ENCODE measurements around the gene OPHN1. TPM values are rescaled to one million over a fixed set of nuclear protein-coding genes. Genes with fewer than 3 reads are reported as not detected.

OPHN1 gene
- total and polyA plus RNA-seq, 2 donors (not counting 1 experiment from before 2014, with no cell fraction given) = 2.9 to 8.3 TPM

DNA sequence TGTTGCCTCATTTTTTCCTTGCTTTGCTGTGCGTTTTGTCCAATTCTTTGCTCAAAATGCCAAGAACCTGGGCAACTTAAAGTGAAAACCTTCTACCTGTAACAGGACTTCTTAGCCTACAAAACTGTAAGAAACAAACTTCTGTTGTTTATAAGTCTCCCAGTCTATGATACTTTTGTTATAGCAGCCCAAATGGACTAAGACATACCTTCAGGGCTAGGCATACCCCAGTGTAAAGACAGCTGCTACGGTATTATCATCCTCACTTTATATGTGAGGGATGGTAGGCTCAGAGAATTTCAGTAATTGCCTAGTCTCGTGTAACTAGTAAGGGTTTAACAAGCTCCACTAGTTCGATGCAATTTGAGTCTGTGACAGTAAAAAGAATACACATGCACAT is 6.0 kb upstream of the OPHN1 start:
- no peaks in the 10 kb centered on the region for H3K9me3 ChIP-seq (ENCODE audit: control insufficient read depth, insufficient read depth, low read depth, low read length)
- H2AFZ ChIP-seq (ENCODE audit: low read length) = no peak overlapping the region
- no peak overlapping the region for H3K4me3 ChIP-seq (replicated peaks in 1 of 4; ENCODE audit: control extremely low read depth in 1 of 4, insufficient read depth in 1 of 4, low read depth in 3 of 4, low read length in 4 of 4)
- H3K4me2 ChIP-seq (ENCODE audit: extremely low read depth, insufficient read depth, low read length) = no peak overlapping the region
- H3K36me3 ChIP-seq (ENCODE audit: control insufficient read depth, insufficient read depth, low read length) = no peaks in the 10 kb centered on the region
- no peak overlapping the region for H3K9ac ChIP-seq (ENCODE audit: insufficient read depth, low read length)
- no peaks in the 10 kb centered on the region for H3K79me2 ChIP-seq (ENCODE audit: control insufficient read depth, insufficient read depth, low read length)
- H3K4me1 ChIP-seq (ENCODE audit: control insufficient read depth, extremely low read depth, insufficient read depth, low read length) = no peaks in the 10 kb centered on the region
- H3K27ac ChIP-seq (ENCODE audit: insufficient read depth, low read length) = no peak overlapping the region
- H4K20me1 ChIP-seq (ENCODE audit: control insufficient read depth, extremely low read depth, insufficient read depth, low read length) = no peaks in the 10 kb centered on the region
- no peaks in the 10 kb centered on the region for H3K27me3 ChIP-seq (ENCODE audit: control insufficient read depth, insufficient read depth, low read length)
- DNase-seq (ENCODE audit: low read depth in 2 of 2) = no peak
- TF ChIP-seq, protein P1, sequence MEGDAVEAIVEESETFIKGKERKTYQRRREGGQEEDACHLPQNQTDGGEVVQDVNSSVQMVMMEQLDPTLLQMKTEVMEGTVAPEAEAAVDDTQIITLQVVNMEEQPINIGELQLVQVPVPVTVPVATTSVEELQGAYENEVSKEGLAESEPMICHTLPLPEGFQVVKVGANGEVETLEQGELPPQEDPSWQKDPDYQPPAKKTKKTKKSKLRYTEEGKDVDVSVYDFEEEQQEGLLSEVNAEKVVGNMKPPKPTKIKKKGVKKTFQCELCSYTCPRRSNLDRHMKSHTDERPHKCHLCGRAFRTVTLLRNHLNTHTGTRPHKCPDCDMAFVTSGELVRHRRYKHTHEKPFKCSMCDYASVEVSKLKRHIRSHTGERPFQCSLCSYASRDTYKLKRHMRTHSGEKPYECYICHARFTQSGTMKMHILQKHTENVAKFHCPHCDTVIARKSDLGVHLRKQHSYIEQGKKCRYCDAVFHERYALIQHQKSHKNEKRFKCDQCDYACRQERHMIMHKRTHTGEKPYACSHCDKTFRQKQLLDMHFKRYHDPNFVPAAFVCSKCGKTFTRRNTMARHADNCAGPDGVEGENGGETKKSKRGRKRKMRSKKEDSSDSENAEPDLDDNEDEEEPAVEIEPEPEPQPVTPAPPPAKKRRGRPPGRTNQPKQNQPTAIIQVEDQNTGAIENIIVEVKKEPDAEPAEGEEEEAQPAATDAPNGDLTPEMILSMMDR (conservative IDR thresholded peaks at IDR 0.05 in 1 of 2, IDR thresholded peaks at IDR 0.05 in 1 of 2; ENCODE audit: low read depth in 1 of 2, low read length in 2 of 2) = no peak
- no peak for TF ChIP-seq EZH2 (IDR thresholded peaks at IDR 0.05; ENCODE audit: low read length, missing control alignments)

DNA sequence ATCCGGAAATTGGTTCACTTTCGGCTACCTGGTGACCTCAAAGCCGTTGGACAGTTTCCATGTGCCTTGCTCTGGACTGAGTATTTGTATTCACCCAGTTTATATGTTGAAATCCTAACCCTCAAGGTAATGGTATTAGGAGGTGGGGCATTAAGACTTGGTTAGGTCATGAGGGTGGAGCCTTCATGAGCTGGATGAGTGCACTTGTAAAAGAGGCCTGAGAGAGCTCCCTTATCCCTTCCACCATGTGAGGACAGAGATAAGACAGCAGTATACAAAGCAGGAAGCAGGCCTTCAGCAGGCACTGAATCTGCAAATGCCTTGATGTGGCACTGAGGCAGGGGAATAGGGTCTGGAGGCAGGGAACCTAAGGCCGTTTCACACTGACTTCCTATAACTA is 5.3 kb upstream of the OPHN1 start:
- Histone ChIP-seq H3K79me2 (ENCODE audit: control insufficient read depth, insufficient read depth, low read length) (no peaks in the 10 kb centered on the region), H3K27ac (ENCODE audit: insufficient read depth, low read length) (no peak overlapping the region), H3K4me3 (replicated peaks in 1 of 4; ENCODE audit: control extremely low read depth in 1 of 4, insufficient read depth in 1 of 4, low read depth in 3 of 4, low read length in 4 of 4) (no peak overlapping the region), H3K9me3 (ENCODE audit: control insufficient read depth, insufficient read depth, low read depth, low read length) (no peaks in the 10 kb centered on the region), H3K36me3 (ENCODE audit: control insufficient read depth, insufficient read depth, low read length) (no peaks in the 10 kb centered on the region), H4K20me1 (ENCODE audit: control insufficient read depth, extremely low read depth, insufficient read depth, low read length) (no peaks in the 10 kb centered on the region), H3K4me2 (ENCODE audit: extremely low read depth, insufficient read depth, low read length) (no peak overlapping the region), H3K27me3 (ENCODE audit: control insufficient read depth, insufficient read depth, low read length) (no peaks in the 10 kb centered on the region), H3K4me1 (ENCODE audit: control insufficient read depth, extremely low read depth, insufficient read depth, low read length) (no peaks in the 10 kb centered on the region), H2AFZ (ENCODE audit: low read length) (no peak overlapping the region), H3K9ac (ENCODE audit: insufficient read depth, low read length) (no peak overlapping the region)
- DNase-seq (ENCODE audit: low read depth in 2 of 2) = no peak
- TF ChIP-seq, protein P1 (conservative IDR thresholded peaks at IDR 0.05 in 1 of 2, IDR thresholded peaks at IDR 0.05 in 1 of 2; ENCODE audit: low read depth in 1 of 2, low read length in 2 of 2) = no peak
- no peak for TF ChIP-seq EZH2 (IDR thresholded peaks at IDR 0.05; ENCODE audit: low read length, missing control alignments)

DNA sequence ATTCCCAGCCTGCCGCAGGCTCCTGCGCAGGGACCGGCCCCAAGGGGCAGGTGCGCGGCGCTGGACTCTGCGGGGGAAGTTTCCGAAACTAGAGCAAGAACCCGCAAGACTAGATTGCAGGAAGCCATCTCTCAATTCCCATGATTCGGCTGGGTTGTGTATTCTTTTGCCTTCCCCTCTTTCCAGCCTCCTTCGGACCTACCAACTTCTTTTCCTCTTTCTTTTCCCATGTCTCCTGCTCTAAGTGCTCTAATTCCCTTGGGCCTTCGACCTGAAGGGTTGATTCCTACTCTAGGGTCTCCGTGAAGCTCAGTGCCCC is 645 bp upstream of the OPHN1 start:
- no peaks in the 10 kb centered on the region for H3K36me3 ChIP-seq (ENCODE audit: control insufficient read depth, insufficient read depth, low read length)
- no peaks in the 10 kb centered on the region for H4K20me1 ChIP-seq (ENCODE audit: control insufficient read depth, extremely low read depth, insufficient read depth, low read length)
- H3K4me2 ChIP-seq (ENCODE audit: extremely low read depth, insufficient read depth, low read length) = peak overlapping the region; percentile 62
- H3K27me3 ChIP-seq (ENCODE audit: control insufficient read depth, insufficient read depth, low read length) = no peaks in the 10 kb centered on the region
- no peaks in the 10 kb centered on the region for H3K79me2 ChIP-seq (ENCODE audit: control insufficient read depth, insufficient read depth, low read length)
- peak overlapping the region; percentile 63 to 72 (median 66) for H3K4me3 ChIP-seq (replicated peaks in 1 of 4; ENCODE audit: control extremely low read depth in 1 of 4, insufficient read depth in 1 of 4, low read depth in 3 of 4, low read length in 4 of 4)
- H3K27ac ChIP-seq (ENCODE audit: insufficient read depth, low read length) = peak overlapping the region; percentile 46
- no peaks in the 10 kb centered on the region for H3K9me3 ChIP-seq (ENCODE audit: control insufficient read depth, insufficient read depth, low read depth, low read length)
- DNase-seq (ENCODE audit: low read depth in 2 of 2) = no peak
- no peaks in the 10 kb centered on the region for H3K4me1 ChIP-seq (ENCODE audit: control insufficient read depth, extremely low read depth, insufficient read depth, low read length)
- peak overlapping the region; percentile 73 for H2AFZ ChIP-seq (ENCODE audit: low read length)
- TF ChIP-seq EZH2 (IDR thresholded peaks at IDR 0.05; ENCODE audit: low read length, missing control alignments) = no peak
- TF ChIP-seq, protein P1 (conservative IDR thresholded peaks at IDR 0.05 in 1 of 2, IDR thresholded peaks at IDR 0.05 in 1 of 2; ENCODE audit: low read depth in 1 of 2, low read length in 2 of 2) = no peak
- H3K9ac ChIP-seq (ENCODE audit: insufficient read depth, low read length) = no peak overlapping the region

Data from fibroblast of lung (primary cell).